Smooth muscle cell (in vitro differentiated cells): ENCODE measurements around the gene PLA2G4D. TPM values are rescaled to one million over a fixed set of nuclear protein-coding genes. Genes with fewer than 3 reads are reported as not detected.

Experiments used
- DNase-seq: peaks from one replicate; lab custom pipeline; 2025; ENCODE audit not compliant: unreplicated experiment; lab: John Stamatoyannopoulos, UW
- H2AFZ ChIP-seq: fragments of 200-600 bp; sonication (generic); 2 replicates; pipeline ENCODE4 v1.6.0; 2016; ENCODE audit warnings: antibody characterized with exemption, low read depth, mild to moderate bottlenecking
- H3F3A ChIP-seq: fragments of 200-600 bp; sonication (generic); 2 replicates; pipeline ENCODE4 v1.6.0; 2017; ENCODE audit warnings: antibody characterized with exemption, low read depth
- H3K27ac ChIP-seq: fragments of 200-600 bp; sonication (generic); 2 replicates; pipeline ENCODE4 v1.5.1; 2016; ENCODE audit warnings: low read depth, mild to moderate bottlenecking
- H3K27me3 ChIP-seq: fragments of 200-600 bp; sonication (generic); 2 replicates; pipeline ENCODE4 v1.6.1; 2016; ENCODE audit warnings: low read depth, mild to moderate bottlenecking
- H3K36me3 ChIP-seq: fragments of 200-600 bp; sonication (generic); 2 replicates; pipeline ENCODE4 v1.5.1; 2016; ENCODE audit warnings: low read depth
- H3K4me1 ChIP-seq: fragments of 200-600 bp; sonication (generic); 2 replicates; pipeline ENCODE4 v1.5.1; 2016; ENCODE audit warnings: low read depth
- H3K4me2 ChIP-seq: fragments of 200-600 bp; sonication (generic); 2 replicates; pipeline ENCODE4 v1.6.0; 2016; ENCODE audit warnings: mild to moderate bottlenecking
- H3K4me3 ChIP-seq: fragments of 200-600 bp; sonication (generic); 2 replicates; pipeline ENCODE4 v1.5.1; 2016; ENCODE audit warnings: mild to moderate bottlenecking
- H3K79me2 ChIP-seq: fragments of 200-600 bp; sonication (generic); 2 replicates; pipeline ENCODE4 v1.6.0; 2016; ENCODE audit warnings: low read depth, mild to moderate bottlenecking
- H3K9ac ChIP-seq: fragments of 200-600 bp; sonication (generic); 2 replicates; pipeline ENCODE4 v1.6.0; 2016; ENCODE audit warnings: low read depth
- H3K9me3 ChIP-seq: fragments of 200-600 bp; sonication (generic); replicated peaks from 2 replicates; pipeline ENCODE4 v1.5.1; 2016; ENCODE audit warnings: low read depth
- H4K20me1 ChIP-seq: fragments of 200-600 bp; sonication (generic); 2 replicates; pipeline ENCODE4 v1.6.0; 2016; ENCODE audit warnings: low read depth
- WGBS: methylation state at CpG from one replicate; pipeline ENCODE4 v1.1.7; 2016; ENCODE audit warnings: low lambda C conversion rate; 5-methylcytosine and 5-hydroxymethylcytosine counted together
- polyA plus RNA-seq: library from polyadenylated mRNA; unstranded; fragments of >200 nt; fragmentation: Nextera tagmentation; extraction: Ambion mirVana; gene quantifications from 2 replicates; pipeline ENCODE4 v1.2.1, GENCODE V29; 2016
- total RNA-seq: library from RNA; depleted of rRNA; stranded (reverse); fragments of >200 nt; gene quantifications from 2 replicates; pipeline ENCODE4 v1.2.3, GENCODE V29; 2014
- TF ChIP-seq, protein P1 (sequence below): fragments of 200-600 bp; sonication (generic); IDR thresholded peaks from 2 replicates; pipeline ENCODE4 v1.5.1; 2017; ENCODE audit warnings: borderline replicate concordance, mild to moderate bottlenecking, antibody characterized with exemption; ENCODE audit not compliant: insufficient read depth, poor library complexity, severe bottlenecking

Gene PLA2G4D
- total and polyA plus RNA-seq, 2 experiments from 2014 or later: 0.17 to 0.36 TPM

DNA sequence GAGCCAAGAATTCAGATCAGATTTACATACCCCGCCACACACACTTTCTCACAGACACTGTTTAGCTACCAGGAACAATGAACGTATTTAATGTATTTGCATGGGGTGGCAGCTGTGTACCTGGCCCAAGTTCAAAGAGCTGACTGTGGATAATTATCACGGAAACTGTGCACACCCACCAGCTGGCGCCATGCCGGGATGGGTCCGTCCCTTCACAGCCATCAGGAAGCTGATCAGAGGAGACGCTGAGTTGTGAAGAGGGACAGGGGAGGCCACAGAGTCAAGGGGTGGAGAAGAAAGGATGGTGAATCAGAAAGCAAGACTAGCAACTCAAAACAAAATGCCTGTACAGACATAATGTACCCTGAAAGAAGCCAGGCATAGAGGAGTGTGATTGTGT lies 13.1 kb upstream of the PLA2G4D start:
- Histone ChIP-seq H2AFZ (no peak overlapping the region), H3K27me3 (no peaks in the 10 kb centered on the region), H3K4me3 (no peak overlapping the region), H3K4me1 (no peaks in the 10 kb centered on the region), H3K4me2 (no peak overlapping the region), H3K36me3 (no peaks in the 10 kb centered on the region), H4K20me1 (no peaks in the 10 kb centered on the region), H3K9ac (no peak overlapping the region), H3K9me3 (no peaks in the 10 kb centered on the region), H3K27ac (no peak overlapping the region), H3F3A (no peaks in the 10 kb centered on the region), H3K79me2 (no peaks in the 10 kb centered on the region)
- TF ChIP-seq, protein P1, sequence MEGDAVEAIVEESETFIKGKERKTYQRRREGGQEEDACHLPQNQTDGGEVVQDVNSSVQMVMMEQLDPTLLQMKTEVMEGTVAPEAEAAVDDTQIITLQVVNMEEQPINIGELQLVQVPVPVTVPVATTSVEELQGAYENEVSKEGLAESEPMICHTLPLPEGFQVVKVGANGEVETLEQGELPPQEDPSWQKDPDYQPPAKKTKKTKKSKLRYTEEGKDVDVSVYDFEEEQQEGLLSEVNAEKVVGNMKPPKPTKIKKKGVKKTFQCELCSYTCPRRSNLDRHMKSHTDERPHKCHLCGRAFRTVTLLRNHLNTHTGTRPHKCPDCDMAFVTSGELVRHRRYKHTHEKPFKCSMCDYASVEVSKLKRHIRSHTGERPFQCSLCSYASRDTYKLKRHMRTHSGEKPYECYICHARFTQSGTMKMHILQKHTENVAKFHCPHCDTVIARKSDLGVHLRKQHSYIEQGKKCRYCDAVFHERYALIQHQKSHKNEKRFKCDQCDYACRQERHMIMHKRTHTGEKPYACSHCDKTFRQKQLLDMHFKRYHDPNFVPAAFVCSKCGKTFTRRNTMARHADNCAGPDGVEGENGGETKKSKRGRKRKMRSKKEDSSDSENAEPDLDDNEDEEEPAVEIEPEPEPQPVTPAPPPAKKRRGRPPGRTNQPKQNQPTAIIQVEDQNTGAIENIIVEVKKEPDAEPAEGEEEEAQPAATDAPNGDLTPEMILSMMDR: no peak
- no peak for DNase-seq
- 84% methylated on average over 7 of the region's 7 CpGs for WGBS

DNA sequence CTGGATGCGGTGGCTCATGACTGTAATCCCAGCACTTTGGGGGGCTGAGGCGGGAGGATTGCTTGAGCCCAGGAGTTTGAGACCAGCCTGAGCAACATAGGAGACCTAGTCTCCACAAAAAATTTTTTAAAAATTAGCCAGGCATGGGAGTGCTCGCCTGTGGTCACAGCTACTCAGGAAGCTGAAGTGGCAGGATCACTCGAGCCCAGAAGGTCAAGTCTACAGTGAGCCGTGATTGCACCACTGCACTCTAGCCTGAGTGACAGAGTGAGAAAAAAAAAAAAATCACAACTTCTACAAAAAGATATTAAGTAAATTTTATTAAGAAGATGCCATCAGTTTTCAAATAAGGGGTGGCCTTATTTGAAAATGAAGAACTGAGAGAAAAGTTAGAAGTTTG lies 11.9 kb upstream of the PLA2G4D start:
- H3F3A ChIP-seq: no peaks in the 10 kb centered on the region
- TF ChIP-seq, protein P1: no peak
- no peak overlapping the region for H3K9ac ChIP-seq
- no peaks in the 10 kb centered on the region for H3K36me3 ChIP-seq
- H3K27ac ChIP-seq: no peak overlapping the region
- no peaks in the 10 kb centered on the region for H3K27me3 ChIP-seq
- no peak for DNase-seq
- no peak overlapping the region for H3K4me3 ChIP-seq
- peaks cover 3% of the 10 kb centered on the region for H3K4me1 ChIP-seq
- WGBS: 77% methylated on average over 5 of the region's 5 CpGs
- no peaks in the 10 kb centered on the region for H3K79me2 ChIP-seq
- no peak overlapping the region for H3K4me2 ChIP-seq
- H4K20me1 ChIP-seq: no peaks in the 10 kb centered on the region
- H3K9me3 ChIP-seq: no peaks in the 10 kb centered on the region
- H2AFZ ChIP-seq: no peak overlapping the region

DNA sequence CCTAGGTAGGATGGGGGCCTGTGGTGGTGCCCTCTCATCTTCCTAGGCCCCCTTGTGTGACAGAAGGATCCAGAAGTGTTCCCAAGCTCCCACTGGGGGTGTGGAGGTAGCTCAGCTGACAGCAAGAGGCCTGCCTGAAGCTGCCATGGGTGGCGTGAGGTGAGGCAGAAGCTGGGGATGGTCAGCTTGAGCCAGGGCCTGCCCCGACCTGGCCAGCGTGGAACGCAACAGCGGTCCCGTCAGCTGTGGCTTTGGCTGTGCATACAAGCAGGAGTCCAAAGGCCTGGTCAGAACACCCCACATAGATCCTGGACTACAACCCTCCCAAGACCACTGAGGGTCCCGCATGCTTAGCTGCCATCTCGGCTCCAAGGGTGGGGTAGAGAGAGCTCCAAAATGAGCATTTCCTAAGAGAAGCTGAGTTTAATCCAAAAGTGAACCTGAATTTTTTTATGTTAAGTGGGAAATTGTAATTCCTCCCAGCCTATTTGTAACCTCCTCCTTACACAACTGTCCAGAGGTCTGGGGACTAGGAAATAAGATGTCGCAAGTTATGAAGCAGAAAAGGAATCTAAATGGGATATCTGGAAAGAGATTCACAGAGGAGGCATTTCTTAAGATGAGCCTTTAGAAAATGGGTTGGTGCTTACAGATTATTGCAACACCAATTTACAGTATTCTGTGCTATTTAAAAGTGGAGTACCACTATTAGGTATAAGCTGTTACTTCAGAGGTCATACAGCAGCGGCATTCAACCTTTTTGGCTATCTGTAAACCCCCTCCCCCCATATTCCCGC lies 9.9 kb upstream of the PLA2G4D start:
- H3K4me2 ChIP-seq: no peak overlapping the region
- no peak overlapping the region for H3K9ac ChIP-seq
- no peaks in the 10 kb centered on the region for H3K36me3 ChIP-seq
- no peaks in the 10 kb centered on the region for H3F3A ChIP-seq
- H3K4me1 ChIP-seq: peaks cover 3% of the 10 kb centered on the region
- no peaks in the 10 kb centered on the region for H4K20me1 ChIP-seq
- H2AFZ ChIP-seq: no peak overlapping the region
- H3K27ac ChIP-seq: no peak overlapping the region
- H3K9me3 ChIP-seq: no peaks in the 10 kb centered on the region
- no peak overlapping the region for H3K4me3 ChIP-seq
- no peaks in the 10 kb centered on the region for H3K79me2 ChIP-seq
- TF ChIP-seq, protein P1: no peak
- 91% methylated on average over 11 of the region's 11 CpGs for WGBS
- DNase-seq: no peak
- no peaks in the 10 kb centered on the region for H3K27me3 ChIP-seq
